IPS-15b (cell line): ENCODE results near the gene SPACA7.

ENCODE experiments used
- H3K27me3 ChIP-seq: one replicate; pipeline ENCODE4 v1.6.1; 2013; ENCODE audit warnings: low read length; ENCODE audit not compliant: control insufficient read depth, insufficient read depth
- H3K36me3 ChIP-seq: one replicate; pipeline ENCODE4 v1.6.1; 2013; ENCODE audit warnings: low read length; ENCODE audit not compliant: control insufficient read depth, insufficient read depth
- H3K4me1 ChIP-seq: one replicate; pipeline ENCODE4 v1.6.1; 2013; ENCODE audit warnings: mild to moderate bottlenecking, low read length; ENCODE audit not compliant: control insufficient read depth, insufficient read depth
- H3K4me3 ChIP-seq: one replicate; pipeline ENCODE4 v1.5.1; 2013; ENCODE audit warnings: low read depth, low read length
- H3K9ac ChIP-seq: one replicate; pipeline ENCODE4 v1.6.1; 2013; ENCODE audit warnings: low read depth, mild to moderate bottlenecking, low read length
- H3K9me3 ChIP-seq: one replicate; pipeline ENCODE4 v1.6.1; 2013; ENCODE audit warnings: mild to moderate bottlenecking, low read length; ENCODE audit not compliant: control insufficient read depth, insufficient read depth

Gene SPACA7

GRCh38 chr13:112444416-112445399 is 68.6 kb downstream of the SPACA7 start:
- Histone ChIP-seq H3K27me3 (peaks cover 3% of the 10 kb centered on the region), H3K9me3 (no peaks in the 10 kb centered on the region), H3K4me1 (no peaks in the 10 kb centered on the region), H3K9ac (no peak overlapping the region), H3K4me3 (no peak overlapping the region), H3K36me3 (no peaks in the 10 kb centered on the region)

- Histone ChIP-seq H3K9ac (no peak overlapping the region), H3K27me3 (peaks cover 3% of the 10 kb centered on the region), H3K4me3 (no peak overlapping the region), H3K4me1 (no peaks in the 10 kb centered on the region), H3K36me3 (no peaks in the 10 kb centered on the region), H3K9me3 (no peaks in the 10 kb centered on the region)
These were observed 69.5 kb downstream of the SPACA7 start for GRCh38 chr13:112445411-112446271.

GRCh38 chr13:112446347-112446861 is 70.2 kb downstream of the SPACA7 start:
- no peak overlapping the region for H3K4me3 ChIP-seq
- peaks cover 3% of the 10 kb centered on the region for H3K27me3 ChIP-seq
- H3K4me1 ChIP-seq = no peaks in the 10 kb centered on the region
- H3K9ac ChIP-seq = no peak overlapping the region
- no peaks in the 10 kb centered on the region for H3K36me3 ChIP-seq
- no peaks in the 10 kb centered on the region for H3K9me3 ChIP-seq

GRCh38 chr13:112446867-112447266 is 70.7 kb downstream of the SPACA7 start:
- Histone ChIP-seq H3K36me3 (no peaks in the 10 kb centered on the region), H3K9me3 (no peaks in the 10 kb centered on the region), H3K27me3 (peaks cover 3% of the 10 kb centered on the region), H3K4me3 (no peak overlapping the region), H3K4me1 (no peaks in the 10 kb centered on the region), H3K9ac (no peak overlapping the region)

- H3K36me3 ChIP-seq = no peaks in the 10 kb centered on the region
- H3K9ac ChIP-seq = no peak overlapping the region
- no peaks in the 10 kb centered on the region for H3K9me3 ChIP-seq
- no peaks in the 10 kb centered on the region for H3K4me1 ChIP-seq
- no peak overlapping the region for H3K4me3 ChIP-seq
- H3K27me3 ChIP-seq = peaks cover 3% of the 10 kb centered on the region
These were observed 71.2 kb downstream of the SPACA7 start for GRCh38 chr13:112447306-112447705.

- no peak overlapping the region for H3K9ac ChIP-seq
- no peak overlapping the region for H3K4me3 ChIP-seq
- peaks cover 3% of the 10 kb centered on the region for H3K27me3 ChIP-seq
- no peaks in the 10 kb centered on the region for H3K9me3 ChIP-seq
- H3K4me1 ChIP-seq = no peaks in the 10 kb centered on the region
- no peaks in the 10 kb centered on the region for H3K36me3 ChIP-seq
These were observed 71.8 kb downstream of the SPACA7 start for GRCh38 chr13:112447761-112448603.

- Histone ChIP-seq H3K27me3 (no peaks in the 10 kb centered on the region), H3K36me3 (no peaks in the 10 kb centered on the region), H3K4me3 (no peak overlapping the region), H3K9ac (no peak overlapping the region), H3K4me1 (no peaks in the 10 kb centered on the region), H3K9me3 (no peaks in the 10 kb centered on the region)
These were observed 72.7 kb downstream of the SPACA7 start for GRCh38 chr13:112448621-112449544.

- no peak overlapping the region for H3K9ac ChIP-seq
- no peaks in the 10 kb centered on the region for H3K9me3 ChIP-seq
- H3K4me1 ChIP-seq = no peaks in the 10 kb centered on the region
- no peaks in the 10 kb centered on the region for H3K36me3 ChIP-seq
- H3K4me3 ChIP-seq = no peak overlapping the region
- no peaks in the 10 kb centered on the region for H3K27me3 ChIP-seq
These were observed 73.4 kb downstream of the SPACA7 start for GRCh38 chr13:112449545-112449930.

- Histone ChIP-seq H3K9me3 (no peaks in the 10 kb centered on the region), H3K27me3 (no peaks in the 10 kb centered on the region), H3K36me3 (no peaks in the 10 kb centered on the region), H3K9ac (no peak overlapping the region), H3K4me1 (no peaks in the 10 kb centered on the region), H3K4me3 (no peak overlapping the region)
These were observed 74.2 kb downstream of the SPACA7 start for GRCh38 chr13:112450118-112450903.

DNA sequence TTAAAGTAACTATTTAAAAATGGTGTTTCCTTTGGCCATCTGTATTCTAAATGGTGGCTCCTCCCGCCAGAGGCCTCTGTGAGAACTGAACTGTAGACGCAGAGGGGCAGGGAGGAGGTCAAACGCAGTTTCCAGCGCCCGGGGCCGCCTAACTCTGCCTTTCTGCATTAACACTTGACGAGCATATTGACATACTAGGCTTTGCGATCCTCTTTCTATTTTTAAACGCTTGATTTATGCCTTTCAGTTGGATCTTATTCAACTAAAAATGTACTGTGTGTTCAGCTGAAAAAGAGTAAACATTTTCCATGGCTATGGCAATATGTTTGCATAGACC is 74.7 kb downstream of the SPACA7 start:
- H3K27me3 ChIP-seq = no peaks in the 10 kb centered on the region
- H3K9ac ChIP-seq = no peak overlapping the region
- no peaks in the 10 kb centered on the region for H3K9me3 ChIP-seq
- no peak overlapping the region for H3K4me3 ChIP-seq
- no peaks in the 10 kb centered on the region for H3K36me3 ChIP-seq
- H3K4me1 ChIP-seq = no peaks in the 10 kb centered on the region
